CD4-positive, alpha-beta T cell treated with Interleukin-2 at 100 ng/mL for 4 hours (primary cell): ENCODE measurements around the gene FTHL17.

Source experiments
- DNase-seq: peaks from one replicate; pipeline ENCODE4 v3.0.0-alpha.2; 2020; ENCODE audit warnings: low spot score

The FTHL17 gene

GRCh38 chrX:31038575-31039326, 33.1 kb downstream of the FTHL17 start:
- DNase-seq: no peak

GRCh38 chrX:31036895-31037294, 34.9 kb downstream of the FTHL17 start:
- DNase-seq: no peak

GRCh38 chrX:31027351-31027750, 44.5 kb downstream of the FTHL17 start:
- DNase-seq: no peak

- no peak for DNase-seq
Observed at GRCh38 chrX:31024866-31025265, 47.0 kb downstream of the FTHL17 start.

- no peak for DNase-seq
Observed at GRCh38 chrX:31021537-31021936, 50.3 kb downstream of the FTHL17 start.
